ENCODE data around the gene CD55.

CD55 gene

GRCh38 chr1:207345644-207346477 lies 24.4 kb downstream of the CD55 start:
- Histone ChIP-seq H3K9ac (ENCODE audit: low read length) (no peak overlapping the region), H3K4me3 (ENCODE audit: low read length) (no peak overlapping the region), H3K27me3 (ENCODE audit: low read depth, low read length) (no peaks in the 10 kb centered on the region), H2AFZ (ENCODE audit: low read depth, low read length) (no peak overlapping the region), H3K9me3 (ENCODE audit: insufficient read depth, low read length) (no peaks in the 10 kb centered on the region), H4K20me1 (ENCODE audit: insufficient read depth, low read length) (no peaks in the 10 kb centered on the region), H3K36me3 (replicated peaks; ENCODE audit: low read depth, low read length) (peaks cover 11% of the 10 kb centered on the region), H3K4me1 (ENCODE audit: low read length) (no peaks in the 10 kb centered on the region), H3K27ac (ENCODE audit: low read length) (no peak overlapping the region), H3K79me2 (ENCODE audit: low read length) (no peaks in the 10 kb centered on the region), H3K4me2 (ENCODE audit: low read length) (no peak overlapping the region)
- TF ChIP-seq EZH2phosphoT487 (IDR thresholded peaks at IDR 0.05; ENCODE audit: low read depth) (no peak), CTCF (IDR thresholded peaks at IDR 0.05; ENCODE audit: low read depth, low read length) (no peak)

- Histone ChIP-seq H3K4me2 (ENCODE audit: low read length) (no peak overlapping the region), H2AFZ (ENCODE audit: low read depth, low read length) (no peak overlapping the region), H4K20me1 (ENCODE audit: insufficient read depth, low read length) (no peaks in the 10 kb centered on the region), H3K4me1 (ENCODE audit: low read length) (no peaks in the 10 kb centered on the region), H3K27me3 (ENCODE audit: low read depth, low read length) (no peaks in the 10 kb centered on the region), H3K9ac (ENCODE audit: low read length) (no peak overlapping the region), H3K9me3 (ENCODE audit: insufficient read depth, low read length) (no peaks in the 10 kb centered on the region), H3K79me2 (ENCODE audit: low read length) (no peaks in the 10 kb centered on the region), H3K36me3 (replicated peaks; ENCODE audit: low read depth, low read length) (peaks cover 12% of the 10 kb centered on the region), H3K27ac (ENCODE audit: low read length) (no peak overlapping the region), H3K4me3 (ENCODE audit: low read length) (no peak overlapping the region)
- no peak for TF ChIP-seq CTCF (IDR thresholded peaks at IDR 0.05; ENCODE audit: low read depth, low read length)
- no peak for TF ChIP-seq EZH2phosphoT487 (IDR thresholded peaks at IDR 0.05; ENCODE audit: low read depth)
Measured at GRCh38 chr1:207346513-207346912, 25.0 kb downstream of the CD55 start.

GRCh38 chr1:207349979-207350378 lies 28.5 kb downstream of the CD55 start:
- no peak overlapping the region for H3K4me2 ChIP-seq (ENCODE audit: low read length)
- TF ChIP-seq CTCF (IDR thresholded peaks at IDR 0.05; ENCODE audit: low read depth, low read length): no peak
- no peak for TF ChIP-seq EZH2phosphoT487 (IDR thresholded peaks at IDR 0.05; ENCODE audit: low read depth)
- peaks cover 9% of the 10 kb centered on the region for H3K36me3 ChIP-seq (replicated peaks; ENCODE audit: low read depth, low read length)
- H4K20me1 ChIP-seq (ENCODE audit: insufficient read depth, low read length): no peaks in the 10 kb centered on the region
- H3K79me2 ChIP-seq (ENCODE audit: low read length): no peaks in the 10 kb centered on the region
- no peaks in the 10 kb centered on the region for H3K27me3 ChIP-seq (ENCODE audit: low read depth, low read length)
- no peak overlapping the region for H3K9ac ChIP-seq (ENCODE audit: low read length)
- no peak overlapping the region for H2AFZ ChIP-seq (ENCODE audit: low read depth, low read length)
- no peak overlapping the region for H3K4me3 ChIP-seq (ENCODE audit: low read length)
- no peak overlapping the region for H3K27ac ChIP-seq (ENCODE audit: low read length)
- peaks cover 5% of the 10 kb centered on the region for H3K4me1 ChIP-seq (ENCODE audit: low read length)
- H3K9me3 ChIP-seq (ENCODE audit: insufficient read depth, low read length): no peaks in the 10 kb centered on the region

- Histone ChIP-seq H3K79me2 (ENCODE audit: low read length) (no peaks in the 10 kb centered on the region), H3K9ac (ENCODE audit: low read length) (no peak overlapping the region), H3K27ac (ENCODE audit: low read length) (no peak overlapping the region), H3K36me3 (replicated peaks; ENCODE audit: low read depth, low read length) (peaks cover 6% of the 10 kb centered on the region), H3K27me3 (ENCODE audit: low read depth, low read length) (no peaks in the 10 kb centered on the region), H4K20me1 (ENCODE audit: insufficient read depth, low read length) (no peaks in the 10 kb centered on the region), H3K4me2 (ENCODE audit: low read length) (no peak overlapping the region), H3K9me3 (ENCODE audit: insufficient read depth, low read length) (no peaks in the 10 kb centered on the region), H2AFZ (ENCODE audit: low read depth, low read length) (no peak overlapping the region), H3K4me3 (ENCODE audit: low read length) (no peak overlapping the region), H3K4me1 (ENCODE audit: low read length) (peaks cover 16% of the 10 kb centered on the region)
- TF ChIP-seq EZH2phosphoT487 (IDR thresholded peaks at IDR 0.05; ENCODE audit: low read depth) (no peak), CTCF (IDR thresholded peaks at IDR 0.05; ENCODE audit: low read depth, low read length) (no peak)
Measured at GRCh38 chr1:207352554-207352953, 31.1 kb downstream of the CD55 start.

All from OCI-LY3 (cell line).